Stimulated activated CD4-positive, alpha-beta T cell treated with anti-CD3 and anti-CD28 coated beads, Interleukin-1b, Interleukin-23, amount 100 ng/mL, for 1 hour (primary cell): ENCODE results near the gene ADARB1.

Experiments
- DNase-seq, 2 donors: peaks; one replicate each; pipeline ENCODE4 v3.0.0-alpha.2; 2020; ENCODE audit warnings: low read depth in 2 of 2

Gene ADARB1

GRCh38 chr21:45149021-45149420, 74.6 kb downstream of the ADARB1 start:
- no peak for DNase-seq

- no peak for DNase-seq
Measured at GRCh38 chr21:45150638-45151131, 76.3 kb downstream of the ADARB1 start.

- DNase-seq = no peak
Measured at GRCh38 chr21:45151445-45152160, 77.2 kb downstream of the ADARB1 start.

GRCh38 chr21:45152265-45152746, 77.9 kb downstream of the ADARB1 start:
- DNase-seq = peak; percentile 13 to 38

GRCh38 chr21:45153358-45154318, 79.3 kb downstream of the ADARB1 start:
- DNase-seq = no peak

GRCh38 chr21:45154511-45155508, 80.4 kb downstream of the ADARB1 start:
- DNase-seq = no peak

GRCh38 chr21:45155910-45156309, 81.5 kb downstream of the ADARB1 start:
- DNase-seq = no peak

- DNase-seq = no peak
Measured at GRCh38 chr21:45156459-45156858, 82.1 kb downstream of the ADARB1 start.

GRCh38 chr21:45157932-45158331, 83.6 kb downstream of the ADARB1 start:
- no peak for DNase-seq

- no peak for DNase-seq
Measured at GRCh38 chr21:45158491-45159423, 84.4 kb downstream of the ADARB1 start.

GRCh38 chr21:45160198-45160597, 85.8 kb downstream of the ADARB1 start:
- no peak for DNase-seq

- DNase-seq = no peak
Measured at GRCh38 chr21:45161038-45161945, 86.9 kb downstream of the ADARB1 start.

GRCh38 chr21:45162115-45162514, 87.7 kb downstream of the ADARB1 start:
- no peak for DNase-seq

GRCh38 chr21:45162809-45163208, 88.4 kb downstream of the ADARB1 start:
- DNase-seq = no peak

- DNase-seq = no peak
Measured at GRCh38 chr21:45163413-45164123, 89.2 kb downstream of the ADARB1 start.

GRCh38 chr21:45164124-45164511, 89.7 kb downstream of the ADARB1 start:
- DNase-seq = no peak

GRCh38 chr21:45164838-45165237, 90.5 kb downstream of the ADARB1 start:
- DNase-seq = no peak

- no peak for DNase-seq
Measured at GRCh38 chr21:45166931-45167330, 92.6 kb downstream of the ADARB1 start.
